IMR-90 (cell line): Measurements from ENCODE around the gene CBX6. TPM values are rescaled to one million over a fixed set of nuclear protein-coding genes. Genes with fewer than 3 reads are reported as not detected.

ENCODE experiments used
- ATAC-seq: fragments of 200-7000 bp; cut with Tn5 transposase; 2 replicates; pipeline ENCODE4 v1.9.1; 2020; ENCODE audit warnings: low read depth, mild to moderate bottlenecking, moderate library complexity
- BruUV-seq: library from RNA; stranded (reverse); fragments of 400-500 nt; replicated peaks from 2 replicates; lab custom pipeline; 2021; lab: Mats Ljungman, UMichigan
- CTCF ChIA-PET: fragments of 300-600 bp; formaldehyde crosslinking; extraction: SDS; loops from one replicate; lab custom pipeline; 2021; ENCODE audit warnings: antibody characterized with exemption; lab: Yijun Ruan, JAX
- POLR2A ChIA-PET: fragments of 300-600 bp; sonication (Branson Sonifier 250); formaldehyde crosslinking; loops from one replicate; lab custom pipeline; 2022; ENCODE audit warnings: antibody characterized with exemption; ENCODE audit not compliant: unreplicated experiment; lab: Charles Lee
- DNase-seq: peaks from one replicate; pipeline ENCODE4 v3.0.0; 2013
- H2AFZ ChIP-seq: replicated peaks from 2 replicates; pipeline ENCODE3; 2013; ENCODE audit warnings: low read length, mild to moderate bottlenecking; ENCODE audit not compliant: poor library complexity
- H2AK5ac ChIP-seq: 2 replicates; pipeline ENCODE4 v1.6.1; 2013; ENCODE audit warnings: low read depth, low read length, inconsistent platforms
- H2AK9ac ChIP-seq: replicated peaks from 2 replicates; pipeline ENCODE3; 2013; ENCODE audit warnings: mild to moderate bottlenecking, low read depth, low read length, moderate library complexity; ENCODE audit not compliant: poor library complexity
- H2BK120ac ChIP-seq: 2 replicates; pipeline ENCODE4 v1.6.1; 2013; ENCODE audit warnings: low read depth, low read length, inconsistent platforms
- H2BK15ac ChIP-seq: 3 replicates; pipeline ENCODE4 v1.6.1; 2013; ENCODE audit warnings: low read depth, low read length, inconsistent platforms
- H2BK20ac ChIP-seq: 2 replicates; pipeline ENCODE4 v1.6.1; 2013; ENCODE audit warnings: low read depth, mild to moderate bottlenecking, inconsistent platforms, low read length, moderate library complexity
- H2BK5ac ChIP-seq: 2 replicates; pipeline ENCODE4 v1.6.1; 2013; ENCODE audit warnings: mild to moderate bottlenecking, low read depth, low read length, inconsistent platforms; ENCODE audit not compliant: poor library complexity, severe bottlenecking
- H3K14ac ChIP-seq: replicated peaks from 2 replicates; pipeline ENCODE4 v1.6.1; 2013; ENCODE audit warnings: low read depth, low read length, inconsistent platforms
- H3K18ac ChIP-seq: 2 replicates; pipeline ENCODE4 v1.6.1; 2013; ENCODE audit warnings: low read depth, low read length, control low read depth
- H3K23ac ChIP-seq: 2 replicates; pipeline ENCODE4 v1.6.1; 2013; ENCODE audit warnings: low read depth, low read length, inconsistent platforms
- H3K27ac ChIP-seq: 2 replicates; pipeline ENCODE4 v1.5.1; 2013; ENCODE audit warnings: mild to moderate bottlenecking, control low read depth, low read length; ENCODE audit not compliant: insufficient read depth
- H3K27me3 ChIP-seq: 2 replicates; pipeline ENCODE4 v1.6.1; 2013; ENCODE audit warnings: low read length; ENCODE audit not compliant: control insufficient read depth, insufficient read depth
- H3K36me3 ChIP-seq: 2 replicates; pipeline ENCODE4 v1.6.1; 2013; ENCODE audit warnings: low read length, mixed read lengths; ENCODE audit not compliant: control insufficient read depth, insufficient read depth
- H3K4ac ChIP-seq: 2 replicates; pipeline ENCODE4 v1.6.1; 2013; ENCODE audit warnings: low read depth, low read length, inconsistent platforms
- H3K4me1 ChIP-seq: 2 replicates; pipeline ENCODE4 v1.6.1; 2013; ENCODE audit warnings: low read length, mixed read lengths; ENCODE audit not compliant: control insufficient read depth, insufficient read depth
- H3K4me2 ChIP-seq: 2 replicates; pipeline ENCODE4 v1.6.1; 2013; ENCODE audit warnings: low read depth, mild to moderate bottlenecking, control low read depth, low read length, moderate library complexity
- H3K4me3 ChIP-seq: 2 replicates; pipeline ENCODE4 v1.5.1; 2013; ENCODE audit warnings: low read depth, mild to moderate bottlenecking, control low read depth, low read length, moderate library complexity; ENCODE audit not compliant: insufficient read depth
- H3K56ac ChIP-seq: 2 replicates; pipeline ENCODE4 v1.6.1; 2013; ENCODE audit warnings: low read length, inconsistent platforms; ENCODE audit not compliant: insufficient read depth; ENCODE audit errors: extremely low read depth
- H3K79me1 ChIP-seq, 2 experiments: 2 replicates each; pipeline ENCODE4 v1.6.1; 2013; ENCODE audit warnings: low read length in 2 of 2, inconsistent platforms in 1 of 2, low read depth in 1 of 2
- H3K9ac ChIP-seq: 2 replicates; pipeline ENCODE4 v1.6.1; 2013; ENCODE audit warnings: low read depth, low read length, control low read depth
- H3K9me1 ChIP-seq: 2 replicates; pipeline ENCODE4 v1.6.1; 2013; ENCODE audit warnings: low read length, inconsistent platforms; ENCODE audit not compliant: insufficient read depth
- H3K9me3 ChIP-seq: 2 replicates; pipeline ENCODE4 v1.6.1; 2013; ENCODE audit warnings: low read length; ENCODE audit not compliant: control insufficient read depth, insufficient read depth
- H4K20me1 ChIP-seq: 2 replicates; pipeline ENCODE4 v1.6.1; 2013; ENCODE audit warnings: low read length, inconsistent platforms; ENCODE audit not compliant: insufficient read depth
- H4K5ac ChIP-seq: 2 replicates; pipeline ENCODE4 v1.6.1; 2013; ENCODE audit warnings: mild to moderate bottlenecking, low read depth, low read length, control low read depth
- H4K8ac ChIP-seq, 2 experiments: 2 replicates each; pipeline ENCODE4 v1.6.1; 2013; ENCODE audit warnings: low read depth in 2 of 2, low read length in 2 of 2, control low read depth in 1 of 2, inconsistent platforms in 1 of 2
- H4K91ac ChIP-seq: 2 replicates; pipeline ENCODE4 v1.6.1; 2013; ENCODE audit warnings: low read depth, low read length, inconsistent platforms; ENCODE audit not compliant: insufficient read depth
- CTCF ChIP-seq: conservative IDR thresholded peaks from 2 replicates; pipeline ENCODE4 v1.5.1; 2012; ENCODE audit warnings: mild to moderate bottlenecking, low read depth, low read length, improper control_type of control experiment
- MAFK ChIP-seq: IDR thresholded peaks from 2 replicates; pipeline ENCODE4 v1.6.1; 2012; ENCODE audit warnings: low read depth, low read length, improper control_type of control experiment
- WGBS, 2 experiments: methylation state at CpG; one replicate each; pipeline versions ENCODE4 v1.1.5 to v1.1.7; 2013; ENCODE audit warnings: missing lambda C conversion rate in 2 of 2; ENCODE audit not compliant: insufficient read length in 1 of 2; ENCODE audit errors: extremely low coverage in 2 of 2; 5-methylcytosine and 5-hydroxymethylcytosine counted together
- dilution Hi-C: fragments of 300-500 bp; cut with HindIII; formaldehyde crosslinking; loops from one replicate; pipeline ENCODE4 v1.14.3; 2018; ENCODE audit warnings: low sequenced_read_pairs; ENCODE audit not compliant: unreplicated experiment
- in situ Hi-C: fragments of 300-500 bp; cut with MboI; formaldehyde crosslinking; loops from 3 replicates; pipeline ENCODE4 v1.14.3; 2019; ENCODE audit warnings: low sequenced_read_pairs, inconsistent platforms, mixed read lengths
- intact Hi-C: fragments of 100-400 bp; cut with micrococcal nuclease; formaldehyde crosslinking; loops from 2 replicates; pipeline ENCODE4 v1.10.0; 2022
- polyA plus RNA-seq, 3 experiments: library from polyadenylated mRNA; depleted of rRNA; stranded (reverse); fragments of >200 nt; gene quantifications; 2 replicates each; pipeline ENCODE4 v1.2.3, GENCODE V29; 2012; ENCODE audit warnings: low replicate concordance in 1 of 3
- total RNA-seq: library from RNA; depleted of rRNA; stranded (reverse); fragments of >200 nt; gene quantifications from 2 replicates; pipeline ENCODE4 v1.2.3, GENCODE V29; 2012

Gene CBX6
- total and polyA plus RNA-seq, 2 of the 4 experiments (the other 2 are of a cell fraction): 15.2 to 19.0 TPM

GRCh38 chr22:38869663-38870062 is 2.4 kb downstream of the CBX6 start:
- Histone ChIP-seq H2AK5ac (no peak overlapping the region), H3K56ac (no peak overlapping the region), H3K4ac (no peak overlapping the region), H3K4me2 (no peak overlapping the region), H2BK120ac (no peak overlapping the region), H2AK9ac (no peak overlapping the region), H3K27ac (no peak overlapping the region), H2BK5ac (no peak overlapping the region), H3K18ac (no peak overlapping the region), H2BK20ac (no peak overlapping the region), H4K20me1 (peaks cover 45% of the 10 kb centered on the region), H3K4me3 (no peak overlapping the region), H4K8ac (no peak overlapping the region), H3K36me3 (peaks cover 26% of the 10 kb centered on the region), H4K5ac (no peak overlapping the region), H3K9ac (no peak overlapping the region), H3K27me3 (no peaks in the 10 kb centered on the region), H3K9me3 (no peaks in the 10 kb centered on the region), H3K14ac (no peak overlapping the region), H3K79me1 (peaks cover 20 to 55% of the 10 kb centered on the region in 2 experiments), H3K9me1 (peaks cover 4% of the 10 kb centered on the region; the same call in 1 of the 2 replicates), H2AFZ (no peak overlapping the region), H3K23ac (no peak overlapping the region), H3K4me1 (no peaks in the 10 kb centered on the region), H4K91ac (no peak overlapping the region), H2BK15ac (no peak overlapping the region)
- ATAC-seq: no peak
- intact Hi-C loops: loop anchor here (1.0 to 5.0 kb wide), 5 partner anchors 100 to 438 kb away; partner anchors contain the start of gene APOBEC3B
- no peak for TF ChIP-seq CTCF
- peak; percentile 50; the same call in 1 of the 2 replicates for TF ChIP-seq MAFK
- dilution Hi-C loops: no loop called here
- DNase-seq: no peak
- POLR2A ChIA-PET: no interaction called here
- no TSS peak for BruUV-seq
- no CpG with 5 or more reads among the region's 3 CpGs for WGBS, 2 experiments
- in situ Hi-C loops: loop anchor here (10.0 to 25.0 kb wide), 2 partner anchors 243 to 435 kb away; no protein-coding TSS in a partner anchor
- CTCF ChIA-PET: interaction anchor here (0.5 to 4.0 kb wide), 13 partner anchors 8 to 257 kb away, joined by 3 to 28 read pairs (median 3); no protein-coding TSS in a partner anchor
